ENCODE data around the gene DOCK3. TPM values are rescaled to one million over a fixed set of nuclear protein-coding genes. Genes with fewer than 3 reads are reported as not detected.
A peak's percentile ranks its signal among the peaks of the same experiment; 100 is the strongest.
"Not testable (repeated sequence)": the region's sequence is repeated elsewhere in the genome, so short reads cannot be mapped to it uniquely, and the experiment has no call there.

Gene DOCK3
- total RNA-seq, 1 experiment from 2014 or later = 0.51 TPM

DNA sequence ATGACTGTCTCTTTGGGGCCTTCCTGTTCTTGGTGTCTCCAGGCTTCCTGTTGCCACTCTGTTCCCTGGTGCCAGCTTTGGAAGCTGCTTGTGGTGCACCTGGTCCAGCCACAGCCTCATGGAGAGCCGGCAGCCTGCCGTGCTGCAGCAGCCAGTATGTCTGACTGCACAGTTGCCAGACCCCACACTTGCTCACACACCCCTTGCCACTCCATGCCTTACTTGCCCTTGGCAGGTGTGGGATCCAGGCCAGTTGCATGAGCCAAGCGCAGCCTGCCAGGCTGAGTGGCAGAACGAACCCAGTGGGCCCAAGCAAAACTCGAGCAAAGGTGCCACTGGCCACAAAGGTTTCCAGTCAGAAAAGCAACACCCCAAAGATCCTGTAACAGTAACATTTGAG lies 309.2 kb downstream of the DOCK3 start:
- DNase-seq (ENCODE audit: low read depth) = no peak

DNA sequence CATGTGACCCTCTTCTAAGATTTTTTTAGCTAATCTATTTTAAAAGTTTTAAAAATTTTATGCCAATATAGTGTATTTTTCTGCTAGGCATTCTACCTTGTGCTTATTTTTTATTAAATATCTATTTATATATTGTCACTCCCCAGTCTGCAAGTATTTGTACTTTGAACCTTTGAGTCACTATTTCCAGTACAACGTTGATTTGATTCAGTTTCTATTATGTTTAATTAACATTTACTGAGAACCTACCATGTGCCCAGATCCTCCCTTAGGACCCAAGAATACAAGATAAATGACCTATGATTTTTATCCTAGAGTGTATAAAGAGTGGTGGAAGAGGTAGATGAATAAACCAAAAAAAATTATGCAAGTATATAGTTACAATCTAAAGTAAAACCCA lies 311.2 kb downstream of the DOCK3 start:
- no peak for DNase-seq (ENCODE audit: low read depth)

DNA sequence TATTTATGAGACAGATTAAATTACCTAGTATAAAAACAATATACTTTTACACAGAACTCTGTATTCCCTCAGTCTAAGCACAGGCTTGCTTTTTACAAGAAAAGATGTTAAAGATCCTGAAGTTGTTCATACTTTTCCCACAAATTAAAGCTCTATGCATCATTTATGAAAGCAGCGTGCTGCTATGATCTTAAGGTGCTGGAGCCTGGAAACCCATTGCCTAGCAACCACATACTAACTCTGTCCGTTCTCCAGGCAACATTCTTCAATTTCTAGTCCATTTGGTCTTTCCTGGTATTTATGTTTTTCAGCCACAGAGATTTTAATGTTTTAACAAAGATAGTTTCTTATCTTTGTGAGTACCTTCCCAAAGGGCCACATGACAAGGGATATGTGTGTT lies 312.0 kb downstream of the DOCK3 start:
- no peak for DNase-seq (ENCODE audit: low read depth)

DNA sequence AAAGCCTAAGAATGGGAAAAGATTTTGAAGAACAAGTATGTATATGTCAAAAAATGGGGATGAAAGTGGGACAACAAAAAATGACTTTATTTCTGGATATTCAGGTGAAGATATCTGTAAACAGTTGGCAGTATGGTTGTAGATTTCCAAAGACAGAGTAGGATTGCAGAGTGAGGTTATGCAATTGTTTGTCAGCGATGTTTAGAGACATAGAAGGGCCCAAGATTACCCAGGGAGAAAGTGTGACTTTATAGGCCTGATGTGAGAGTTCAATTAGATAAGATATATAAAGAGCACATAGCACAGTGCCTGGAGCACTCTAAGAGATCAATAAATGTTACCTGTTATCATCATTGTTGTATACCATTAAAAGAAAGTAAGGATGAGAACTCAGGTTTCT lies 319.8 kb downstream of the DOCK3 start:
- no peak for DNase-seq (ENCODE audit: low read depth)

DNA sequence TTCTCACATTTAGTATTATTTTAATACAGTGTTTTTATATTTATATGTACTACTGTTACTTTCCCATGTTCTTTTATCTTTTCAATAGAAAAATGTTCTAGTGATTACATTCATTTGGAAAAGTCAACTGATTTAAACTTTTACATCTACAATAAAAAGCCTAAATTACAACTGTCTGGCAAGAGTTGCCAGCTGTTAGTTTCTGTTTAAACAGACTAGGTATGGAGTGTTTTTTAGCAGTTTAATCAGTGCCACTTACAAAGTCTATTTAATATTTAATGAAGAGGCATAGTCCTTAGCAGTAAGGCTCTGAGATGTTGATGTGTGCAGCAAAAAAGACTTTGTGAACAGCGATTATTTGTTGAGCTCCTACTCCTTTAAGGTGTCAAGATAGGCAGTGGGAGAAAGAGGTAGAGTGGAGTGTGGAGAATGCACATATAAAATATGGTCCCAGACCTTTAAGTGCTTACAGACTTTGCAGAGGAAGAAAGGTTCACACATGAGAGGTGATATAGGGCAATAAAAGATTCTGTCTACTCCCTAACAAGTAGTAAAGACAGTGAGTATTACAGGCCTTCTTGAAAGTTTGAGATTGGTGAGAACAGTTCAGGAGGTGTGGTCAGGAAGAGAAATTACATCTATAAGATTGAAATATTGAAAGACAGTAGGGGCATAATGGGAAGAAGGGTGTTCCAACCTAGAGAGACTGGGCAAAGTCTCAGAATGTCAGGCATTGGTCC lies 320.5 kb downstream of the DOCK3 start:
- DNase-seq (ENCODE audit: low read depth) = no peak

DNA sequence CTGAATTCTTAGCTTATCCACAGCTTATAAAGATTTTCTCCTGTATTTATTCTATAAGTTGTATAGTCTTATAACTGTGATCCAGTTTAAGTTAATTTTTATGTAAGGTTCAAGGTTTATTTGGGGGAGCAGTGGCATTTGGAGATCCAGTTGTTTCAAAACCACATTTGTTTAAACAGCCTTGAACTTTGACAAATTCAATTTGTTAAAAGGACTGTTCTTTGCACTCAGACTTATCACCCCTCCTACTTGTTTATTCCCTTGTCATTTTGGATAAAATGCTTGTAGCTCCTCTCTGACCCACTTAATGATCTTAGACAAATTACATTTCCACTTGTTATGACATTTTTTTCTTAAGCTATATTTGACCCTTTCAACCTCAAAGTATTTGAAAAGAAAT lies 327.8 kb downstream of the DOCK3 start:
- no peak for DNase-seq (ENCODE audit: low read depth)

DNA sequence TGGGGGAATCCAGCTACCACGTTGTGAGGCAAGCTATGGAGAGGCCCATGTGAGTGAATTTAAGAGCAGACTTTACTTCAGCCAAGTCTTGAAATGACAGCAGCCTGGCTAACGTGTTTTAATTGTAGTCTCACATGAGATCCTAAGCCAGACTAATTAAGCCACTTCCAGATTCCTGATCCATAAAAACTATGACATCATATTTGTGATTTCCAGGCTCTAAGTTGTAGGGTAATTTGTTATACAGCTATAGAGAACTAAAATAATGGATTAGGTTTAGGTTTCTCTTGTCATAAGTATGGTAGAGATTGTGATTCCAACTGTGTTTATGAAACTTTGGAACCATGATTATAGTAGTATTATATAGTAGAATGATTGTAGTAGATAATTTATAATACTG lies 329.5 kb downstream of the DOCK3 start:
- DNase-seq (ENCODE audit: low read depth) = no peak

DNA sequence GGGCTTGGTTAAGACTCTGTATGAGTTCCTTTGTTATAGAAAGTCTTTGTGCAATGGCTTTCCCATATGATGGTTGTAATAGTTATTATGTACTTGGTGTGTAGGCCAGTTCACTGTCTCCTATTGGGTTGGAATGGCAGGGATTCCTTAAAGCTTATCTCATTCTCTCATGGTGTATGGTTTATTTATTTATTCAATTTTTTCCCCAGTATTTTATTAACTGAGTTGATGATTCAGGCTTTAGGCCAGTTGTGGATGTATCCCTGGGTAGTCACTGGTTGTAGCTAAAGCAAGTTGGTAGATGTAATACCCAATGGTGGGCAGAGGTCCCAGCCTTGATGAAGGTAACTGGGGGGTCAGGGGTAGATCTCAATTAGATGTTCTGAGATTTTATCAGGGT lies 349.4 kb downstream of the DOCK3 start:
- DNase-seq (ENCODE audit: low read depth) = peak; percentile 7

DNA sequence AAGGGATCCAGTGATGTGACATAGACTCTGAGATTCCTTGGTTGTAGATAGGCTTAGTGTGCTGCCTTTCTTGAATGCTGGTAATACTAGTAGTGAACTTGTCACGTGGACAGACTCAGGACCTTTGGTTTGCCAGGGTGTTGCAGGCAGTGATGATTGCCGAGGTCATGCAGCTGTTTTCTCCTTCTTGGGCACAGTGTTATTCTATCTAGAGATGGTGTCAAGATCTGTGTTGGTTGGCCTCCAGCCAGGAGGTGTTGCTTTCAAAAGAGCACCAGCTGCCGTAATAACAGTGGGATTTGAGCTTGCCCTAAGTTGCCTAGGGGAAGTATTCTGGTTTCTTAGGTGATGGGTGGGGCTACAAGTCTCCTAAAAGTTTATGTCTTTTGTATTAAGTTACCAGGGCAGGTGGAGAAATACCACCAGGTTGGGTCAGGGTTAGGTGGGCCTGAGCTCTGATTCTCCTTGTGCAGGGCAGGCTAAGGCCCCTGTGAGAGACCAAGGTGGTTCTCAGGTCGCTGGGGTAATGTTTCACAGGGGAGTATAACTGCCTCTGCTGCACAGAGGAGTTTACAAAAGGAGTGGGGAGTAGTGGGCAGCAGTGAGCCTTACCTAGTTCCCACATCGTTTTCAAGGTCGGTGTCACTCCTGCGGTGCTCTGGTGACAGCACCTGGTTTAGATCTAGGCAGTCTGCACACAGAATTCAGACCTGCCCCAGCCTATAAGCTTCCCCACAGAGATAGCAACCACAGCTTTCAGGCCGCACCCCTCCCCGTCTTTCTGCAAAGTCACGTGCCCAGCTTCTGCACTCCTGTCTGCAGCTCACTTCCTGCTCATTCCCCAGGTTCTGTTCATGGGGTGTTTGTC lies 350.3 kb downstream of the DOCK3 start:
- DNase-seq (ENCODE audit: low read depth) = peak; percentile 22

DNA sequence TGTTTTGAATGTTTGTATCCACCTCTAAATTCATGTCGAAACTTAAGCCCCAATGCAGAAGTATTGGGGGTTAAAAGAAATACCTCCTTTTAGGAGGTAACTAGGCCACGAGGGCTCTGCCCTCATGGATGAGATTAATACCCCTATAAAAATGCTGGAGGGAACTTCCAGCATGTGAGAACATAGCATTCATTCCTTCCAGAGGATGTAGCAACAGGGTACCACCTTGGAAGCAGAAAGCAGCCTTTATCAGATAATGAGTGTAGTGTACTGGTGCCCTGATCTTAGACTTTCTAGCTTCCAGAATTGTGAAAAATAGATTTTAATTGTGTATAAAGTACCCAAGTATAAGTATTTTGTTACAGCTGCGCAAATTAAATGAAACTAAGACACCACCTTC lies 356.9 kb downstream of the DOCK3 start:
- no peak for DNase-seq (ENCODE audit: low read depth)

DNA sequence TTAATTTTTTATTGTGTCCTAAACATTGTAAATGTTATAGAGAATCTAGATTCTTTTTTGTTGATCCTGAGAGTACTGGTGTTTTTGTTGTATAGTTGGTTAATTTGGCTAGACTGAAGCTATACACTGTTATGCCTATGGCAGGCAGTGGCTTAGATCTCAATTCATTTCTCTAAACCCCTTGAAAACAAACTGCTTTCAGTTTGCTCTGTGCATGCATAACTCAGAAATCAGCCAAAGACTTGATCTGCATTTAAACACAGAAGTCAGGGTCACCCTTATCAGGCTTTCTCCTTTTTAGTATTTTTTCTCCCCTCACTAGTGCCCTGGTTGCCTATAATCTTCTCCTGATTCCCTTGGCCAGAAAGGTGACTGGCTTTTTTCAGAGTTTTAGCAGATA lies 360.9 kb downstream of the DOCK3 start:
- DNase-seq (ENCODE audit: low read depth) = no peak

DNA sequence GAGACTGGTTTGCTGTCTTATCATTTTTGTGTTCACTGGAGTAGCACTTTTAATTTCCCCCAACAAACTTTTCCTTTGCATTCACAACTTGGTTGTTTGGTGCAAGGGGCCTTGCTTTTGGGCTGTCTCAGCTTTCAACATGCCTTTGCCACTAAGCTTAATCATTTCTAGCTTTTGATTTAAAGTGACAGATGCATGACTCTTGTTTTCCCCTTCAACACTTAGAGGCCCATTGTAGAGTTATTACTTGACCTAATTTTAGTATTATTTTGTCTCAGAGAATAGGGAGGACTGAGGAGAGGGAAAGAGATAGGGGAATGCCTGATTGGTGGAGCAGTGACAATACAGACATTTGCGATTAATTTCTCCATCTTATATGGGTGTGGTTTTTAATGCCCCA lies 370.3 kb downstream of the DOCK3 start:
- DNase-seq (ENCODE audit: low read depth) = no peak

DNA sequence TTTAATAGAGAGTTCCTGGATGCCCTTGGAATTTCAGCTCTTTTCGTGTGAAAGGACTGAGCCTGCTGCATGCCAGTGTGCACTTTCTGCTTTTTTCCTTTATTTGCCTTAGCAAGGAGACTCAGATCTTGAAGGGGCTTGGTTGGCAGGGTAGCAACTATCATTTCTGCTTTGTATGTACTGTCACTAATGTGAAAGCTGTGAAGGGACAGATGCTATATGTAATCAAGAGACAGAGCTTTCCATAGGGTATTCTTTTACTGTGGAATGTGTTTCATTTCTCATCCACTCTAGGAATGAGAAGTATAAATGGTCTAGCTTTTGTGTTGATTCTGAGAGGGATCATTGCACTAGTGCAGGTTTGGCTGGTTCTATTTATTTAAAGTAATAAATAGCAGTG lies 377.8 kb downstream of the DOCK3 start:
- no peak for DNase-seq (ENCODE audit: low read depth)

DNA sequence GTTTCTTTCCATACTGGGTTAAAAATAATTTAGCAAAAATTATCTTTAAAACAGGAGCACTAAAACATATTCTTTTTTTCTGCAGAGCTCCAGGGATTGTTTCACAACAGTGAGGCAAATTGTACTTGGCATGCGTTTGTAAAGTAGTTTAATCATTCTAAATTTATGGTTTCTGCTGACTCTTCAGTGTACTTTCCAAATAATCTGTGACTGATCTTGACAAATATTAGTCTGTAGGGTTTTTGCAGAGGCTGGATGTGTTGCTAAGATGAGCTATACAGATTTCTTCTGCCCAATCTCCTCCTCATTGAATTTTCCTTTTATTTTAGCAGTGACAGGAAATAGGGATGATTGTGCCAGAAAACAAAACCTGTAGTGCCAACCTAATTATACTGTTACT lies 382.4 kb downstream of the DOCK3 start:
- DNase-seq (ENCODE audit: low read depth) = no peak

DNA sequence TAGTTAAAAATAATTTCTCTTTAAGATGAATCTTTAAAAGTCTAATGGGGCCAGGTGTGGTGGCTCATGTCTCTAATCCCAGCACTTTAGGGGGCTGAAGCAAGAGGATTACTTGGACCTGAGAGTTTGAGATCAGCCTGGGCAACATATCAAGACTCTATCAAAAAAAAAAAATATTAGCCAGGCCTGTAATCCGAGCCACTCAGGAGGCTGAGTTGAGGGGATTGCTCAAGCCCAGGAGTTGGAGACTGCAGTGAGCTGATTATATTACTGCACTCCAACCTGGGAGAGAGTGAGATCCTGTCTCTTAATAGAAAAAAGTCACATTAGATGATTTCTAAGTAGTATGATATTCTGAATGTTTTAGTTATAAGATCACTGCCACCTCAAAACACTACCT lies 388.3 kb downstream of the DOCK3 start:
- no peak for DNase-seq (ENCODE audit: low read depth)

DNA sequence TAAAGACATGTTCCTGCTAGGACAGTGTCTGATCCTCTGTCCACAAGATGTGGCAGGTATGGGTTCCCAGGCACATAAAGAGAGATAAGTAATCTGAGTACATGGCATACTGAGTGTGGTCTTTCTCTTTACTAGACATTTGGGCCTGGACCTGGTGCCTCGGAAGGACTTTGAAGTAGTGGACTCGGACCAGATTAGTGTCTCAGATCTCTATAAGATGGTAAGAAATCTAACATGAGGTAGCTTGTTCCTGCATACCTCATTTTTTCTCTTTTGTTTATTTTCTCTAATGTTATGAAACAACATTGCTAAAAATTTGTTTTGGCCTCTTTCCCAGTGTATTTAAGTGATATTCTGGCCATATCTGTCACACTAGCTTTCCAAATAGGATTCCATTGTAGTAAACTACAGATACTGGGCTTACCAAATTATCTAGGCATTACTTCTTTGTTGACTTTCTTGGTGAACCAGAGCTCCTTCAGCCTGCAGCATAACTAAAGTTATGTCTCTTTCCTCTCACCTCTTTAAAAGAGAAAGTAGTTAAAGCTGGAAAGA lies 400.6 kb downstream of the DOCK3 start:
- DNase-seq (ENCODE audit: low read depth) = no peak

DNA sequence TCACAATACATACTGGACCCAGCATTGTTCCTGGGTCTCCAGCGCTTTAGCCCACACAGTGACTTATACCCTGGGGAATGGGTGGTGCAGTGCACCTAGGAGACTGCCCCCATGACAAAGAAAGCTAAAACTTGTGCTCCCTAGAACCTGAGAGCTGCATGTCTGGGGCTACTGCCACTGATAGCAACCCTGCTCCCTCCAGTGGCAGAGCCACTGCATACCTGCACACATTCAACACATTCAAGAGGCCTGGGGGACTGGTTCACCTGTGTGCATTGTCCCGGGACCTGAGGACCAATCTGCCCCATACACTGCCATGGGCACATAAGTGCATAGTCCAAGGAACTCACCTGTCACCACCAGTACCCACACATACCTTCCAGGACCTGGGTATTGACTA lies 407.6 kb downstream of the DOCK3 start:
- no peak for DNase-seq (ENCODE audit: low read depth)

DNA sequence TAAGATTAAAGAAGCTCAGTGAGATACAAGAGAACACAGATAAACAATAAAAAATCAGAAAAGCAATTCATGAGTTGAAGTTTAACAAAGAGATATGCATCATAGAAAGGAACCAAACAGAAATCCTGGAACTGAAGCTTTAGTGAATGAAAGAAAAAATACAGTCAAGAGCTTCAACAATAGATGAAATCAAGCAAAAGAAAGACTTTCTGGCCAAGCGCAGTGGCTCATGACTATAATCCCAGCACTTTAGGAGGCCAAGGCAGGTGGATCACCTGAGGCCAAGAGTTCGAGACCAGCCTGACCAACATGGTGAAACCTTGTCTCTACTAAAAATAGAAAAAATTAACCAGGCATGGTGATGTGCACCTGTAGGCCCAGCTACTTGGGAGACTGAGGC lies 408.8 kb downstream of the DOCK3 start:
- no peak for DNase-seq (ENCODE audit: low read depth)

DNA sequence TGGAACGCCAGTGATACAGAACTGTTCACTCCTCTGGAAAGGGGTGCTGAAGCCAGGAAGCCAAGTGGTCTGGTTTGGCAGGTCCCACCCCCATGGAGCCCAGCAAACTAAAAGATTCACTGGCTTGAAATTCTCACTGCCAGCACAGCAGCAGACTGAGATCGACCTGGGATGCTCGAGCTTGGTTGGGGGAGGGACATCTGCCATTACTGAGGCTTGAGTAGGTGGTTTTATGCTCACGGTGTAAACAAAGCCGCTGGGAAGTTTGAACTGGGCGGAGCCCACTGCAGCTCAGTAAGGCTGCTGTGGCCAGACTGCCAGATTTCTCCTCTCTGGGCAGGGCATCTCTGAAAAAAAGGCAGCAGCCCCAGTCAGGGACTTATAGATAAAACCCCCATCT lies 417.4 kb downstream of the DOCK3 start:
- not testable (repeated sequence) for DNase-seq (ENCODE audit: low read depth)

DNA sequence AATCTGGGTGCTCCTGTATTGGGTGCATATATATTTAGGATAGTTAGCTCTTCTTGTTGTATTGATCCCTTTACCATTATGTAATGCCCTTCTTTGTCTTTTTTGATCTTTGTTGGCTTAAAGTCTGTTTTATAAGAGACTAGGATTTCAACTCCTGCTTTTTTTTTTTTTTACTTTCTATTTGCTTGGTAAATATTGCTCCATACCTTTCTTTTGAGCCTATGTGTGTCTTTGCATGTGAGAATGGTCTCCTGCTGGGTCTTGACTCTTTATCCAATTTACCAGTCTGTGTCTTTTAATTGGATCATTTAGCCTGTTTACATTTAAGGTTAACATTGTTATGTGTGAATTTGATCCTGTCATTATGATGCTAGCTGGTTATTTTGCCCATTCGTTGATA lies 420.1 kb downstream of the DOCK3 start:
- DNase-seq (ENCODE audit: low read depth) = not testable (repeated sequence)

DNA sequence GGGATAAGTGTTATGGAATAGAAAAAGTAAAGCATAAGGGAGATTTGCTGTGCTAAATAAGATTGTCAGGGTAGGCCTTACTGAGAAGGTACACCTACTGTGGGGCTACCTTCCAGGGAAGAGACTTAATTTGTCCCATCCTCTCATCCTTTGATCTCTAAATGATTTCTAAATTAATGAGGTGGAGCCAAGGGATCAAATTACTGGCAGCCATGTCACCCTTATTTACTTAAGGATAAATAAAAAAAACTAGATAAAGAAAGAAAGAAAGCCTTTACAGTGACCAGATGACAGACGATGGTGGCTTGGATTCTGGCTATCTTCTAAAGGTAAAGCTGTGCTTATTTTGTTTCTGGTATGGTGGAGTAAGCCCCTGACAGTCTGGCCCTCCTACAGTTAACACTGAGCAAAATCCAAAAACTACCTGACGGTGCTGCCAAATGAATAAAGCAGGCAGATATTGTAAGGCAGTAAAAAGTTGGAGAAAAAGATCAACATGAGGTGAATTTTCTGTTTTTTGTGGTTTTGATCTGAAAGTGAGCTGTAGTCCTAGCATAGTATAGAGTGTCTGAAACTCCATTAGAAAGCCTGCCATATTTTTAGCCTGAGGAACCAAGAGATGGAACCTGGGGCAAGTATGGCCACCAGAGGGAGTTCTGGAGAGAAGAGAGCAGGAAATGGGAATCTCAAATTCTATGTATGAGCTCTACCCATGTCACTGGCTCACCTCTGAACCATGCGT lies 425.2 kb downstream of the DOCK3 start:
- DNase-seq (ENCODE audit: low read depth) = peak; percentile 50

DNA sequence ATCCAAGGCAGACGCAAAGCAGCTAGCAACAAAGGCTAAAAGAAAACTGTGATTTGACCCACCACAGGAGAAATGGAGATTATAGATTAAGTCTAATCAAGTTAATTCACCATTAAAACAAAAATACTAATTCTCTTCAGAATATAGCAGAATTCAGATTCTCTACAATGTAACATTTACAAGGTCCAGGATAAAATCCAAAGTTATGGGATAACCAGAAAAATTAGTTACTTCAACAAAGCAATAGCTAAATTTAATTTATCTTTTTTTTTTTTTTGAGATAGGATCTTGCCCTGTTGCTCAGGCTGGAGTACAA lies 425.8 kb downstream of the DOCK3 start:
- no peak for DNase-seq (ENCODE audit: low read depth)

DNA sequence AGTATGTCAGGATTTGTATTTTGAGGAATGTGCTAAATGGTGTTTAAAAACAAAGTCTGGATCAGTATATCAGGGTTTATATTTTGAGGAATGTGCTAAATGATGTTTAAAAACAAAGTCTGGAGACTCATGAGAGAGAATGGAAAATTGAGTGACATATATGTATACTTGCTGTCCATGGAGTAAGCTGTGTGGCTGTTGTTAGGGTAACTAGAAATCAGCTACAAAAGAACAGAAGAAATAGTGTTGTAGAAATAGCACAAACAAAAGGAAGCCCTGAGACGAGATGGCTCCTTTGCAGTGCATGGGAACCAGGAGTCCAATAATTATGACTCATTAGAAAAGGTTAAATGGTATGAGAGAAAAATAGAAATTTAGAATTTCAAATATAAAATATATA lies 427.7 kb downstream of the DOCK3 start:
- no peak for DNase-seq (ENCODE audit: low read depth)
